ENCODE data around the gene TSPAN13.

DNA sequence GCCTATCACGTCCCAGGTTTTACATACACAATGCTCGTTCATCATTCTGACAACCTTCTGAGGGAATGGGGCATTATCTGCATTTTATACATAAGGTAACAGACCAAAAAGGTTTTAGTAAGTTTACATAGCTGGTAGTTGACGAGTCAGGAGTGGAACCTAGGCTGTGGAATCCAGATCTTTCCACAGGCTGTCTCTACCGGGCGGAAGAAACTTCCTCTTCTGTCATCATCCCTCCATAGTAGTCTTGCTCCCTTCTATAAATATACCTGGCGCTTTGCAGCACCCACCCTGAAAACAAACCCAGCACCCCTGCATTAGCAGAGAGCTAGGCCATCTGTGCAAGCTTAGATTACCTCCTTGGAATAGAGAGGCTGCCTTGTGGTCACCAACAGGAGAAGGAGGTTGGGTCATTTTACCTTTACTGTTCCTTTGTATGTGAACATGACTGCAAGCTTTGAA lies 1.3 kb downstream of the TSPAN13 start:
- TF ChIP-seq, protein P1, sequence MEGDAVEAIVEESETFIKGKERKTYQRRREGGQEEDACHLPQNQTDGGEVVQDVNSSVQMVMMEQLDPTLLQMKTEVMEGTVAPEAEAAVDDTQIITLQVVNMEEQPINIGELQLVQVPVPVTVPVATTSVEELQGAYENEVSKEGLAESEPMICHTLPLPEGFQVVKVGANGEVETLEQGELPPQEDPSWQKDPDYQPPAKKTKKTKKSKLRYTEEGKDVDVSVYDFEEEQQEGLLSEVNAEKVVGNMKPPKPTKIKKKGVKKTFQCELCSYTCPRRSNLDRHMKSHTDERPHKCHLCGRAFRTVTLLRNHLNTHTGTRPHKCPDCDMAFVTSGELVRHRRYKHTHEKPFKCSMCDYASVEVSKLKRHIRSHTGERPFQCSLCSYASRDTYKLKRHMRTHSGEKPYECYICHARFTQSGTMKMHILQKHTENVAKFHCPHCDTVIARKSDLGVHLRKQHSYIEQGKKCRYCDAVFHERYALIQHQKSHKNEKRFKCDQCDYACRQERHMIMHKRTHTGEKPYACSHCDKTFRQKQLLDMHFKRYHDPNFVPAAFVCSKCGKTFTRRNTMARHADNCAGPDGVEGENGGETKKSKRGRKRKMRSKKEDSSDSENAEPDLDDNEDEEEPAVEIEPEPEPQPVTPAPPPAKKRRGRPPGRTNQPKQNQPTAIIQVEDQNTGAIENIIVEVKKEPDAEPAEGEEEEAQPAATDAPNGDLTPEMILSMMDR (IDR thresholded peaks at IDR 0.05 in 8 of 11, conservative IDR thresholded peaks at IDR 0.05 in 3 of 11), result no peak
- TF ChIP-seq POLR2AphosphoS5 (IDR thresholded peaks at IDR 0.05), result no peak
- no peak for TF ChIP-seq POLR2A (IDR thresholded peaks at IDR 0.05)
